Rectal smooth muscle tissue (tissue), 1 donor: ENCODE data around the gene CCDC185.

Source experiments
- H3K27ac ChIP-seq: one replicate; pipeline ENCODE4 v1.7.0; 2013; ENCODE audit warnings: low read depth, low read length, inconsistent platforms
- H3K27me3 ChIP-seq: one replicate; pipeline ENCODE4 v1.7.0; 2013; ENCODE audit warnings: low read length; ENCODE audit not compliant: control insufficient read depth, insufficient read depth
- H3K36me3 ChIP-seq: one replicate; pipeline ENCODE4 v1.7.0; 2013; ENCODE audit warnings: low read length; ENCODE audit not compliant: control insufficient read depth, insufficient read depth
- H3K4me1 ChIP-seq: one replicate; pipeline ENCODE4 v1.7.0; 2013; ENCODE audit warnings: low read length; ENCODE audit not compliant: control insufficient read depth, insufficient read depth
- H3K4me3 ChIP-seq: one replicate; pipeline ENCODE4 v1.7.0; 2013; ENCODE audit warnings: low read length
- H3K9ac ChIP-seq: one replicate; pipeline ENCODE4 v1.7.0; 2013; ENCODE audit warnings: low read length

Gene CCDC185

DNA sequence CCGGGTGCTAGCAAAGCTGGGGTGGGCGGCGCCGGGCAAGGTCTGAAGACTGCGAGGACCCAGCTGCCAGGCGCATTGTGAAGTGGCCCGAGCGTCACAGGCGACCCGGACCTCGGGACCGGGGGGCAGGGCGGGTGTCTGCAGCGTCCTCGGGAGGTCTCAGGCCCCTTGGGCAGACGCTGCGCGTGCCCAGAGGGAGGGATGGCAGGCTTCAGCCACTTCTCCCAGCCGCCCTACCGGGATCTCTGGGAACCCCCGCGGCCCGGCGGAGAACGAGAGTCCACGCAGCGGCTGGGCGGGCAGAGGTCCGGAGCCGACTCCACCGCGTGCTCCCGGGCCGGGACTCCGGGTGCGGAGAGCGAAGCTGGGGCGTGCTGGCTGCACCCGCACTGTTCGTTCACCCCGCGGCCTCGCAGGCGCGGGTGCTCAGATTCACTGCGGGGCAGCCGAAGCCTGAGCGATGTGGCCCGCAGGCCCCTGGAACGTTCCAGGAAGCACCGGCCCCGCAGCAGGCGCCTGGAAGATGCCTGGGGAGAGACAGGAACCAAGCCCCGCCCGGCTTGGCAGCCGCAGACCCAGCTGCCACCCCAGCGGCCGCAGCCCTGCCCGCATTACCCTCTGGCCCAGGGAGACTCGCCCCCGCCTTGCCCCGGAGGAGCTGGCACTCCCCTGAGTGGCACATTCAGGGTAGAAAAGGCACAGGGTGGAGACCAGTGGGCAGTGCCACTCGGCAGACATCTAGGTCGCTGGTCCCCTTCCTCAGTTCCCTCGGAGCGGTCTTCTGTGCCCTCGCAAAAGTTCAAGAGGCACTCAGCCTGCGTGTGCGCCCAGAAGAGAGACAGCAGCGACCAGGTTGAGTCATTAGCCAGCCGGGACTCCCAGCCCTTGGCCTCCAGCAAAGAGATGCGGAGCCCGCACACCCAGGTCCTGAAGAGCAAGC is at the start of gene CCDC185:
Gene CCDC185, plus strand, starts transcription at position 141 of the 940 bp plus-strand sequence. Its CDS starts 61 bp downstream, at position 202.
- H3K27me3 ChIP-seq: no peaks in the 10 kb centered on the region
- H3K27ac ChIP-seq: no peak within 1 kb of the TSS
- no peaks in the 10 kb centered on the region for H3K4me1 ChIP-seq
- no peaks in the 10 kb centered on the region for H3K36me3 ChIP-seq
- peak within 1 kb of the TSS; percentile 44 for H3K4me3 ChIP-seq
- no peak within 1 kb of the TSS for H3K9ac ChIP-seq

DNA sequence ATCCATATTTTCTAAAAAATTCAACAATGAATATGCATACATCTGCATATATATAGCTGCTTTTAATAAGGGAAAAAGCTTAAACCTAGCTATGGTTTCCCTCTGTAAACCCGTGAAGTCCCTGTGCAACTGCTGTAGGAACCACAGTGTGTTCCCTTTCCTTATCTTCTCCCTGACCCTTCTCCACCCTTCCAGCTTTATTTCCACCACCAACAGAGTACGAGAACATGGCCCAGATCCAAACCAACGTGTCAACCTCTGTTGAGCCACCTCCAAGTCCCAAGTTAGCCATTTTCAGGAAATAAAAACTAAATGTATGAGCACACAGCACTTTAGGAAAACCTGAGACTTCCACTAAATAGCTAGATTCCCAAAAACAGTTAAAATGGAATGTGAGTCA is 49.5 kb upstream of the CCDC185 start:
- H3K4me1 ChIP-seq: no peaks in the 10 kb centered on the region
- no peaks in the 10 kb centered on the region for H3K36me3 ChIP-seq
- no peak overlapping the region for H3K4me3 ChIP-seq

DNA sequence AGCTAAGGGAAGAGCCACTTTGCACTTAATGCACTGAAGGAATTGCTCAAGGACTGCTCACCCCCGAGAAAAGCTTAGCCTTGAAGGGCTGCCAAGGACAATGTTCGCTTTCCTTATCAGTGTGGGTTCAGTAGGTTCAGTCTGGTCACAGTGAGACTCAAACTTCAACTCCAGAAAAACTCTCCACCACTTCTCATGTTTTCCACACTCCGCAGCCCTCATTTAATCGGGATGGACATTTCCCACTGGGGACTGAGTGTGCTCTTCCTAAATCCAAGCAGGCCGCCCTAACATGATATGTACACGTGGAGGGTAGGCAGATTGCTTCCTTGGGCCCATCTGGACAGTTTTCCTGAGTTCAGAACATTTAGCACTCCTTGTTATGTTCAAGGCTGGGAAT is 48.7 kb upstream of the CCDC185 start:
- H3K4me1 ChIP-seq: no peaks in the 10 kb centered on the region
- no peak overlapping the region for H3K9ac ChIP-seq
- no peak overlapping the region for H3K27ac ChIP-seq
- H3K36me3 ChIP-seq: no peaks in the 10 kb centered on the region
- H3K27me3 ChIP-seq: no peaks in the 10 kb centered on the region
- H3K4me3 ChIP-seq: no peak overlapping the region

More for the DNA sequence above, 49.5 kb upstream of the CCDC185 start:
- Histone ChIP-seq H3K9ac (no peak overlapping the region), H3K27me3 (no peaks in the 10 kb centered on the region), H3K27ac (no peak overlapping the region)

DNA sequence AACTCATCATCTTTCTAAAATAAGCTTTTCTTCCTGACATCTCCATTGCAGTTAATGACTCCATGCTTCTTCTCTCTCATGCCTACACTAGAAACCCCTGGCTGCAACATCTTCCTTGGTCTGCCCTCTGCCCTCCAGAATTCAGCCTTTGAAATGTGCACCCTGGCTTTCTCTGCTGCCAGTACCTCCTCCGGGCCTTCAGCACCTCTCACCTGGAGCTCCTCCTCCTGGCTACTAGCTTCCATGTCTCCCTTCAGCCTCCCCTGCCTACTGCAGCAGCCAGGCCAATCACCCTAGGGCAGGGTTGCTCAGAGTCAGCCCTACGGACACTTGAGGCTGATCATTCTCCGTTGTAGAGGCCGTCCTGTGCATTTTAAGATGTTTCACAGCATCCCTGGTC is 47.5 kb upstream of the CCDC185 start:
- Histone ChIP-seq H3K9ac (no peak overlapping the region), H3K4me3 (no peak overlapping the region), H3K27me3 (no peaks in the 10 kb centered on the region), H3K36me3 (no peaks in the 10 kb centered on the region), H3K4me1 (no peaks in the 10 kb centered on the region), H3K27ac (no peak overlapping the region)

DNA sequence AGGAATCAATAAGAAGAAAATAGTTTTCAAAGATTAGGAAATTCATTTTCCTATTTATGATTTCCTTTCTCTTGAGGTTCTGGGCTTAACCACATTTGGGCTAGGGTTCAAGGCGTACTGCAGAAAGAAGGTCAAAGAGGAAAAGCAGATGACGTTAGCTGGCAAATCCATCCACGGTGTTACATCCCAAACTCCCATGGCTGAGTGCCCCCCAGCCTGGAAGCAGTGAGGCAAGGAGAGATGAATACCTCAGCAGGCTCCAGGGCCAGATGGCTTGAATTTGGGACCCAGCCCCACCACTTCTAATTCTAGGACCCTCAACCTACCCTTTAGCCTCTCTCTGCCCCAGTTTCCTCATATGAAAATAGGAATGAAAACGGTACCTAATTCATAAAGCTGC is 46.9 kb upstream of the CCDC185 start:
- H3K27ac ChIP-seq: no peak overlapping the region
- H3K27me3 ChIP-seq: no peaks in the 10 kb centered on the region
- no peaks in the 10 kb centered on the region for H3K36me3 ChIP-seq
- H3K9ac ChIP-seq: no peak overlapping the region
- no peaks in the 10 kb centered on the region for H3K4me1 ChIP-seq
- H3K4me3 ChIP-seq: no peak overlapping the region

DNA sequence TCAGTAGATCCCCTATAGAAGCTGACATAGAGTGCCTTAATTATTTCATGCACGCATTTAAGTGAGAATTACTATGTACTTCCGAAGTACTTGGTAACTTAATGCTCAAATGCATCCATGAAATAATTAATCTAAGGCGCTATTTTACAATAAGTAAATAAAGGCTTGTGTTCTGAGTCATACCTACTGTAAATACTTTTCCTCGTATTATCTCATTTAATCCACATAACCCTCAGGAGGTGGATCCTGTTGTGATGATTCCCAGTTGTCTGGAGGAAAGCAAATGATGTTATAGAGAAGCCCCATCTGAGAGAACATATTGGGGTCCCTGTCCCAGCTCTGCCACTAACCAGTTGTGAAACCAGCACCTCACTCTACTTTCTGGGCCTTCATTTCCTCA is 45.6 kb upstream of the CCDC185 start:
- Histone ChIP-seq H3K4me1 (no peaks in the 10 kb centered on the region), H3K9ac (no peak overlapping the region), H3K27ac (no peak overlapping the region), H3K4me3 (no peak overlapping the region), H3K36me3 (no peaks in the 10 kb centered on the region), H3K27me3 (no peaks in the 10 kb centered on the region)

- H3K4me3 ChIP-seq: no peak overlapping the region
- H3K9ac ChIP-seq: no peak overlapping the region
- no peaks in the 10 kb centered on the region for H3K36me3 ChIP-seq
These were observed 44.8 kb upstream of the CCDC185 start for GRCh38 chr1:223348439-223348838.

GRCh38 chr1:223349241-223349640 is 44.0 kb upstream of the CCDC185 start:
- no peak overlapping the region for H3K27ac ChIP-seq
- no peak overlapping the region for H3K4me3 ChIP-seq
- H3K27me3 ChIP-seq: no peaks in the 10 kb centered on the region

More at GRCh38 chr1:223348439-223348838, 44.8 kb upstream of the CCDC185 start:
- H3K27me3 ChIP-seq: no peaks in the 10 kb centered on the region
- H3K4me1 ChIP-seq: no peaks in the 10 kb centered on the region
- H3K27ac ChIP-seq: no peak overlapping the region

GRCh38 chr1:223350361-223350908 is 42.8 kb upstream of the CCDC185 start:
- no peaks in the 10 kb centered on the region for H3K36me3 ChIP-seq
- no peak overlapping the region for H3K27ac ChIP-seq
- no peaks in the 10 kb centered on the region for H3K27me3 ChIP-seq
- no peak overlapping the region for H3K9ac ChIP-seq
- H3K4me3 ChIP-seq: no peak overlapping the region
- H3K4me1 ChIP-seq: no peaks in the 10 kb centered on the region

More at GRCh38 chr1:223349241-223349640, 44.0 kb upstream of the CCDC185 start:
- no peaks in the 10 kb centered on the region for H3K36me3 ChIP-seq
- H3K4me1 ChIP-seq: no peaks in the 10 kb centered on the region
- H3K9ac ChIP-seq: no peak overlapping the region

DNA sequence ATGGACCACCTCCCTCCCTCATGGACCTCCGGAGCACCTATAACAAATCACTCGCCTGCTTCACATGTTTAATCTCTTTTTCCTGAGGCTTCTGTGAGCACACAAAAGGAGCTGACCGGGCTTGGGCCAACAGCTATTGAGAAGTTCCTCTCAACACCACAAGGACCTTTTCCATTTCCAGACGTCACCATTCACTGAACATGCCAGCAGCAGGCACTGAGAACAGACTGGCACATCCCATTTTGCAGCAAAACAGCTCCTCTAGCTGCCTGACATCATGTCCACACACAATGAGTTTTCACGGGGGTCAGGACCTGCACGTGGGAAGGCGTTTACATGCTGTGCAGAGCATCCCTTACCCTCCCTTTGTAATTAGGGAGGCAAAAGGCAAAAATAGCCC is 40.3 kb upstream of the CCDC185 start:
- Histone ChIP-seq H3K9ac (no peak overlapping the region), H3K4me3 (no peak overlapping the region), H3K27me3 (no peaks in the 10 kb centered on the region), H3K36me3 (no peaks in the 10 kb centered on the region), H3K4me1 (no peaks in the 10 kb centered on the region), H3K27ac (no peak overlapping the region)

DNA sequence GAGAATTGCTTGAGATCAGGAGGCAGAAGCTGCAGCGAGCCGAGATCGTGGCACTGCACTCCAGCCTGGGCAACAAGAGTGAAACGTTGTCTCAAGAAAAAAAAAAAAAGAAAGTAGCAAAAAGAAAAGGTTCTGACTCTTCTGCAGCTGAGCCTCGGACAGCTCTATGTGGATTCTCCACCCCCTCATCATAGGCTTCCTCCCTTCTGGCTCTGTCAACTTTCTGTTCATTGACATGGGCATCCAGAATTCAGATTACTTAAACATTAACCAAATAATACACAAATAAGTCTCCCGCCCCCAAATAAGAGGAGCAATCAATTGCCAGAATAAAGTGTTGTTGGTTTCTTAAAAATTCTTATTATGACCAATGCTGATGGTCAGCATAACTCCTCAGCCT is 39.3 kb upstream of the CCDC185 start:
- H3K9ac ChIP-seq: no peak overlapping the region
- H3K4me1 ChIP-seq: no peaks in the 10 kb centered on the region
- no peaks in the 10 kb centered on the region for H3K27me3 ChIP-seq
- H3K36me3 ChIP-seq: no peaks in the 10 kb centered on the region
- no peak overlapping the region for H3K4me3 ChIP-seq
- H3K27ac ChIP-seq: no peak overlapping the region

- no peak overlapping the region for H3K4me3 ChIP-seq
- no peaks in the 10 kb centered on the region for H3K4me1 ChIP-seq
- H3K36me3 ChIP-seq: no peaks in the 10 kb centered on the region
- H3K9ac ChIP-seq: no peak overlapping the region
- no peak overlapping the region for H3K27ac ChIP-seq
- no peaks in the 10 kb centered on the region for H3K27me3 ChIP-seq
These were observed 37.5 kb upstream of the CCDC185 start for GRCh38 chr1:223355699-223356098.

DNA sequence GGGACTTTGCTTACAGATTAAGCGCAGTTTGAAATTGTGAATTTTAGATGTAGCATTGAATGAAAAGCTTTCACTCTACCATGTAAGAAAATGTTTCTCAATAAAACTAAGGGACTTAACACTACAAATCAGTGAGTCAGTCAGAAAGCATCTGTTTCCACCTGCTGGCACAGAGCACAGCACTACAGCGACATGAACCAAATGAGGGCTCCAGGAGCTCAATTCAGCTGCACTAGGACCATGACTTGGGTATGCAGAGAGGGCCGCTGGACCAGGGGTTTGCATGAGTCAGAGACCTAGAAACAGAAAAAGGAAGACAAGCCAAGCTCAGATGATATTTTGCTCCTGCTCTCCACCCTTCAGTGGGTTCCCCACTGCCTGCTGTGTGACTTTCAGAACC is 34.4 kb upstream of the CCDC185 start:
- H3K27me3 ChIP-seq: no peaks in the 10 kb centered on the region
- peaks cover 3% of the 10 kb centered on the region for H3K4me1 ChIP-seq
- no peak overlapping the region for H3K4me3 ChIP-seq
- no peak overlapping the region for H3K9ac ChIP-seq
- H3K36me3 ChIP-seq: no peaks in the 10 kb centered on the region
- H3K27ac ChIP-seq: no peak overlapping the region
